Tongue (tissue), 3 donors: Measurements from ENCODE around the gene PRAMEF10. TPM values are rescaled to one million over a fixed set of nuclear protein-coding genes. Genes with fewer than 3 reads are reported as not detected.
"Not testable (repeated sequence)": the region's sequence is repeated elsewhere in the genome, so short reads cannot be mapped to it uniquely, and the experiment has no call there.

Source experiments
- DNase-seq: peaks from one replicate; pipeline ENCODE4 v3.0.0-alpha.2; 2015
- small RNA-seq: library from RNA; depleted of rRNA; stranded (forward); fragments of <200 nt; gene quantifications from one replicate; pipeline ENCODE3, GENCODE V24; 2014; ENCODE audit warnings: low replicate concordance
- total RNA-seq: library from RNA; depleted of rRNA; stranded (reverse); fragments of >200 nt; gene quantifications from one replicate; pipeline ENCODE4 v1.2.3, GENCODE V29; 2014

PRAMEF10 gene
- total RNA-seq: not detected

GRCh38 chr1:12898170-12898569, at the start of gene PRAMEF10:
Gene PRAMEF10, minus strand, starts transcription at chr1:12898270. Its CDS starts 2,423 bp downstream, at chr1:12895847.
- not testable (repeated sequence) for DNase-seq

DNA sequence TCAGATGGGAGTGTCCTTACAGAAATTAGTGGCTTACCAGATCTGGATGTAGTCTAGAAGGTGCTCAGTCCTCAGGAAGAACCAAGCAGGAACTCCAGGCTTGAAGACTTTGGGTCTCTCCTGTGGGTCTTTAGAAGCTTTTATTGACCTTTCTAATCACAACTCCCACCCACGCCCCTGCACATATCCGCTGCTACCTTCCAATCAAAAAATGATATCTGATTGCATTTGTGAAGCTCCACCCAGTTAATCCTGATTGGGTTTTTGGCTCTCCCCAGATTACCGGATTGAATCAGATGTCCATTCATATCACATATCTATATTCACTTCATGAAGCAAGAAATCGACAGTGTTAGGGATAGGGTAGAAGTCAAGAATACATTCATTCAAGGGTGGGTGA, 49.4 kb upstream of the PRAMEF10 start, which contains the start of gene PRAMEF6:
TSS of gene PRAMEF6 (minus strand) at position 101 of the 400 bp plus-strand sequence. CDS start 5,062 bp downstream, outside the sequence.
- DNase-seq: not testable (repeated sequence)

GRCh38 chr1:12924368-12924767, 26.3 kb upstream of the PRAMEF10 start:
- not testable (repeated sequence) for DNase-seq

GRCh38 chr1:12921749-12922148, 23.7 kb upstream of the PRAMEF10 start:
- not testable (repeated sequence) for DNase-seq

DNA sequence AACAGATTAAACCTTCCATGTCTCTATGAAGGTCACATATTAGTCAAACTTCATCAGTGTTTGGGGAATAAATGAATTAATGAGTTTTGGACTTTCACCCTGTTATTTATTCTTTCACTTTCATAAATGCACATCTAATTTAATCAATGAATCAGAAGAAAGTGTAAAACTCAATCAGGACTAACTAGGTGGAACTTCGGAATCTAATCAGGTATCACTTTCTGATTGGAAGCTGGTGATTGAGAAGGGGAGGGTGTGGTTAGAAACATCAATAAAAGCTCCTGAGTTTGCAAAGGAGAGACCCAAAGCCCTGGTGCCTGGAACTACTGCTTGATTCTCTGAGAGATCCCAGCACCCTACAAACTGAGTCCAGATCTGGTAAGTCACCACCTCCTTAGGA, 18.2 kb upstream of the PRAMEF10 start, which contains the start of gene PRAMEF7:
TSS of gene PRAMEF7 (plus strand) at position 301 of the 400 bp plus-strand sequence. CDS start 1,083 bp downstream, outside the sequence.
- not testable (repeated sequence) for DNase-seq

DNA sequence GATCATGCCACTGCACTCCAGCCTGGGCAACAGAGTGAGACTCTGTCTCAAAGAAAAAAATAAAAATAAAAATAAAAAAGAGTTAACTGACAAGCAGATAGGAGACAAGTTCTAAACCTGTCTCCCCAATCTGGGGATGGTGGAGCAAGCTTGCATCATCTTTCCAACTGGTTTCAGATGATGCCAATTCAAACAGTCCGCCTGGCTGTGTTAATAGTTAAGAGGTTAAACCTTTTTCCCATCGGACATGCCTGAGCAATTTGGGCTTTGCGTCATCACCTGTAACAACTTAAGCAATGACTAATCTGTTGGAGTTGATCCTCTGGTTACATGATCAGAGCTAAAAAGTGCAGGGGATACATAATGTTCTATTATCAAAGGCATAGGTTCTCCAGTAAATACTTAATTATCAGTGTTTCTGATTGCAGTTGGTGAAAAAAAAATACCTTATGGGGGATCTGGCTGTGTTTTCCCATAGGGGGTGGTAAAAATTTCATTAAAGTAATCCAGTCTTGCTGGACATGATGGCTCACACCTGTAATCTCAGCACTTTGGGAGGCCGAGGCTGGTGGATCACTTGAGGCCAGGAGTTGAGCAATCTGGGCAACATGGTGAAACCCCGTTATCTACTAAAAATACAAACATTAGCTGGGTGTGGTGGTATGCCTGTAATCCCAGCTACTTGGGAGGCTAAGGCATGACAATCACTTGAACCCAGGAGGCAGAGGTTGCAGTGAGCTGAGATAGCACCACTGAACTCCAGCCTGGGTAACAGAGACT, 5.9 kb upstream of the PRAMEF10 start:
- DNase-seq: not testable (repeated sequence)

DNA sequence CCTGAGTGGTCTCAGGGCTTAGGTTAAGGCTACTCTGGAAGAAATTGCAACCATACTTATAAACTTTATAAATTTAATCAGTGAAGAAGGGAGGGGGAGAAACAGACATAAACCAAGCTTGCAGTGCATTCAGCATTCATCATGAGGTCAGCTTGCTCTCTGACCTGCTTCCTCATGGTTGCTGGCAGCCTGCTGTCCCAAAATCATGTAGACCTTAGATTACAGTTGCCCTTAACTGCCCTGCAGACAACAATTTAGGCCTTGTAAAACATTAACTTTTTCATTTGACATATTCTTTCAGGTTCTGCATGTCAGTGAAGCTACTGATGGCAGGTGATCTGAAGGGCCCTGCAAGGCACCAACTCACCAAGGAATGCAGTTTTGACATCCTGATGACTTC, 1.1 kb upstream of the PRAMEF10 start:
- DNase-seq: not testable (repeated sequence)

DNA sequence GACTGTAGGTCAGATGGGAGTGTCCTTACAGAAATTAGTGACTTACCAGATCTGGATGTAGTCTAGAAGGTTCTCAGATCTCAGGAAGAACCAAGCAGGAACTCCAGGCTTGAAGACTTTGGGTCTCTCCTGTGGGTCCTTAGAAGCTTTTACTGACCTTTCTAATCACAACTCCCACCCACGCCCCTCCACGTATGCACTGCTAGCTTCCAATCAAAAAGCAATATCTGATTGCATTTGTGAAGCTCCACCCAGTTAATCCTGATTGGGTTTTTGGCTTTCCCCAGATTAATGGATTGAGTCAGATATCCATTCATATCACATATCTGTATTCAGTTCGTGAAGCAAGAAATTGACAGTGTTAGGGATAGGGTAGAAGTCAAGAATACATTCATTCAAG, 12.0 kb downstream of the PRAMEF10 start, which contains the start of gene PRAMEF4:
TSS of gene PRAMEF4 (minus strand) at position 101 of the 400 bp plus-strand sequence. CDS start 2,807 bp downstream, outside the sequence.
- DNase-seq: not testable (repeated sequence)

GRCh38 chr1:12878453-12878852, 19.6 kb downstream of the PRAMEF10 start:
- not testable (repeated sequence) for DNase-seq

GRCh38 chr1:12863131-12863880, 34.8 kb downstream of the PRAMEF10 start:
- not testable (repeated sequence) for DNase-seq

DNA sequence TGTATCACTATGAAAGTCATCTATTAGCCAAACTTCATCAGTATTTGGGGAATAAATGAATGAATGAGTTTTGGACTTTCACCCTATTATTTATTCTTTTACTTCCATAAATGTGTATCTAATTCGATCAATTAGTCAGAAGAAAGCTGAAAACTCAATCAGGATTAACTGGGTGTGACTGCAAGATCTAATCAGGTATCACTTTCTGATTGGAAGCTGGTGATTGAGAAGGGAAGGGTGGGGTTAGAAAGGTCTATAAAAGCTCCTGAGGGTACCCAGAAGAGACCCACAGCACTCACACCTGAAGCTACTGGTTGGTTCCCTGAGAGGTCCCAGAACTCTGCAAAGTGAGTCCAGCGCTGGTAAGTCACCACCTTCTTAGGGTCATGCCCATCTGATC, 41.3 kb downstream of the PRAMEF10 start, which contains the start of gene PRAMEF2:
TSS of gene PRAMEF2 (plus strand) at position 301 of the 400 bp plus-strand sequence. CDS start 1,924 bp downstream, outside the sequence.
- not testable (repeated sequence) for DNase-seq

DNA sequence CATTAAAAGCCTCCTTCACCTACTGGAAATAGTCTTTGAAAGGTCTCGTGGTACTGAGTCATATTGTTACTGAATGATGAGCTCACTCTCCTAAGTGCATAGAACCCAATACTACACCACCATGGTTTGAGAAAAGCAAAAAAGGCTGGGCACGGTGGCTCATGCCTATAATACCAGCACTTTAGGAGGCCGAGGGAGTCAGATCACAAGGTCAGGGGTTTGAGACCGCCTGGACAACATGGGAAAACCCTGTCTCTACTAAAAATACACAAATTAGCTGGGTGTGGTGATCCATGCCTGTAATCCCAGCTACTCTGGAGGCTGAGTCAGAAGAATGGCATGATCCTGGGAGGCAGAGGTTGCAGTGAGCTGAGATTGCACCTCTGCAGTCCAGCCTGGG, 46.3 kb downstream of the PRAMEF10 start:
- no peak for DNase-seq

DNA sequence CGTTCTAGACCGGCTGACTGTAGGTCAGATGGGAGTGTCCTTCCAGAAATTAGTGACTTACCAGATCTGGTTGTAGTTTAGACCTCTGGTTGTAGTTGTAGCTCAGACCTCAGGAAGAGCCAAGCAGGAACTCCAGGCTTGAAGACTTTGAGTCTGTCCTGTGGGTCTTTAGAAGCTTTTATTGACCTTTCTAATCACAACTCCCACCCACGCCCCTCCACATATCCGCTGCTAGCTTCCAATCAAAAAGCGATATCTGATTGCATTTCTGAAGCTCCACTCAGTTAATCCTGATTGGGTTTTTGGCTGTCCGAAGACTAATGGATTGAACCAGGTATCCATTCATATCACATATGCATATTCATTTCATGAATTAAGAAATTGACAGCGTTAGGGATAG, 49.5 kb downstream of the PRAMEF10 start, which contains the start of gene HNRNPCL1:
TSS of gene HNRNPCL1 (minus strand) at position 101 of the 400 bp plus-strand sequence. CDS start 431 bp downstream, outside the sequence.
- not testable (repeated sequence) for DNase-seq

Small RNA genes lying within 50 kb of the gene (small RNA-seq; reads per million reads assigned to genes)
- gene RNU6-1072P: not detected

Other genes with a start within 250 kb of the PRAMEF10 start
- gene AADACL3, start 182.2 kb downstream of the PRAMEF10 start, total RNA-seq: not detected
- gene CFAP107, start 152.1 kb downstream of the PRAMEF10 start, total RNA-seq: not detected
- not detected for gene PRAMEF12, start 124.5 kb downstream of the PRAMEF10 start, total RNA-seq
- gene PRAMEF1, start 106.9 kb downstream of the PRAMEF10 start, total RNA-seq: not detected
- not detected for gene PRAMEF11, start 66.9 kb downstream of the PRAMEF10 start, total RNA-seq
- gene HNRNPCL1, start 49.5 kb downstream of the PRAMEF10 start, total RNA-seq: not detected
- gene PRAMEF2, start 41.2 kb downstream of the PRAMEF10 start, total RNA-seq: not detected
- not detected for gene PRAMEF4, start 12.1 kb downstream of the PRAMEF10 start, total RNA-seq
- gene PRAMEF7, start 18.3 kb upstream of the PRAMEF10 start, total RNA-seq: not detected
- gene PRAMEF6, start 49.3 kb upstream of the PRAMEF10 start, total RNA-seq: not detected
- gene PRAMEF27, start 158.3 kb upstream of the PRAMEF10 start, total RNA-seq: not detected
- not detected for gene HNRNPCL3, start 162.5 kb upstream of the PRAMEF10 start, total RNA-seq
- not detected for gene PRAMEF25, start 172.5 kb upstream of the PRAMEF10 start, total RNA-seq
- gene HNRNPCL2, start 218.6 kb upstream of the PRAMEF10 start, total RNA-seq: not detected